ENCODE results near the gene APBB1IP. TPM values are rescaled to one million over a fixed set of nuclear protein-coding genes. Genes with fewer than 3 reads are reported as not detected.
A peak's percentile ranks its signal among the peaks of the same experiment; 100 is the strongest.
"Not testable (repeated sequence)": the region's sequence is repeated elsewhere in the genome, so short reads cannot be mapped to it uniquely, and the experiment has no call there.

Gene APBB1IP
- total RNA-seq, 2 donors from 2014 or later: 44.1 to 49.7 TPM

- Mint-ChIP-seq H3K4me1 (ENCODE audit: low read depth) (peaks cover 92% of the 10 kb centered on the region), H3K9me3 (no peaks in the 10 kb centered on the region), H3K4me3 (peak overlapping the region; percentile 78 to 87), H3K36me3 (ENCODE audit: insufficient read depth in 2 of 2) (peaks cover 4 to 13% of the 10 kb centered on the region in 2 donors), H3K27me3 (ENCODE audit: low read depth) (no peaks in the 10 kb centered on the region), H3K27ac (peak overlapping the region; percentile 36)
- DNase-seq: peak in 1 of 2 donors; percentile 42
- ATAC-seq (replicated peaks in 1 of 2): peak; percentile 47 to 57
Measured at GRCh38 chr10:26468700-26469099, 30.6 kb downstream of the APBB1IP start.

- peaks cover 92% of the 10 kb centered on the region for H3K4me1 Mint-ChIP-seq (ENCODE audit: low read depth)
- no peak overlapping the region for H3K4me3 Mint-ChIP-seq
- H3K27me3 Mint-ChIP-seq (ENCODE audit: low read depth): no peaks in the 10 kb centered on the region
- ATAC-seq (replicated peaks in 1 of 2) (no peak), DNase-seq (no peak)
- peaks cover 2 to 4% of the 10 kb centered on the region in 2 donors for H3K36me3 Mint-ChIP-seq (ENCODE audit: insufficient read depth in 2 of 2)
- no peaks in the 10 kb centered on the region for H3K9me3 Mint-ChIP-seq
- peak overlapping the region; percentile 13 for H3K27ac Mint-ChIP-seq
Measured at GRCh38 chr10:26472492-26472778, 34.3 kb downstream of the APBB1IP start.

GRCh38 chr10:26474026-26474425, 35.9 kb downstream of the APBB1IP start:
- Mint-ChIP-seq H3K4me1 (ENCODE audit: low read depth) (peaks cover 90% of the 10 kb centered on the region), H3K4me3 (peak overlapping the region in 1 of 2 donors; percentile 31), H3K27me3 (ENCODE audit: low read depth) (no peaks in the 10 kb centered on the region), H3K9me3 (no peaks in the 10 kb centered on the region), H3K27ac (peak overlapping the region; percentile 26), H3K36me3 (ENCODE audit: insufficient read depth in 2 of 2) (peaks cover 3 to 4% of the 10 kb centered on the region in 2 donors)
- ATAC-seq (replicated peaks in 1 of 2) (peak in 1 of 2 donors; percentile 40), DNase-seq (no peak)

GRCh38 chr10:26474845-26475244, 36.7 kb downstream of the APBB1IP start:
- not testable (repeated sequence) for H3K27me3 Mint-ChIP-seq (ENCODE audit: low read depth); H3K9me3 Mint-ChIP-seq; H3K36me3 Mint-ChIP-seq (ENCODE audit: insufficient read depth in 2 of 2)
- ATAC-seq (replicated peaks in 1 of 2) (peak; percentile 82 to 84), DNase-seq (peak in 1 of 2 donors; percentile 29)
- Mint-ChIP-seq H3K4me3 (peak overlapping the region; percentile 44 to 78), H3K27ac (peak overlapping the region; percentile 81), H3K4me1 (ENCODE audit: low read depth) (peaks cover 87% of the 10 kb centered on the region)

GRCh38 chr10:26475386-26475785, 37.2 kb downstream of the APBB1IP start:
- DNase-seq (no peak), ATAC-seq (replicated peaks in 1 of 2) (peak; percentile 27 to 45)
- peak overlapping the region; percentile 44 to 78 for H3K4me3 Mint-ChIP-seq
- H3K27me3 Mint-ChIP-seq (ENCODE audit: low read depth): no peaks in the 10 kb centered on the region
- peak overlapping the region; percentile 81 for H3K27ac Mint-ChIP-seq
- H3K36me3 Mint-ChIP-seq (ENCODE audit: insufficient read depth in 2 of 2): peaks cover 3 to 6% of the 10 kb centered on the region in 2 donors
- H3K9me3 Mint-ChIP-seq: no peaks in the 10 kb centered on the region
- peaks cover 87% of the 10 kb centered on the region for H3K4me1 Mint-ChIP-seq (ENCODE audit: low read depth)

- Mint-ChIP-seq H3K36me3 (ENCODE audit: insufficient read depth in 2 of 2) (peaks cover 2 to 6% of the 10 kb centered on the region in 2 donors), H3K27me3 (ENCODE audit: low read depth) (no peaks in the 10 kb centered on the region), H3K27ac (peak overlapping the region; percentile 97), H3K4me1 (ENCODE audit: low read depth) (peaks cover 85% of the 10 kb centered on the region), H3K9me3 (no peaks in the 10 kb centered on the region), H3K4me3 (peak overlapping the region; percentile 17 to 64)
- DNase-seq (no peak), ATAC-seq (replicated peaks in 1 of 2) (no peak)
Measured at GRCh38 chr10:26477501-26477900, 39.4 kb downstream of the APBB1IP start.

GRCh38 chr10:26478061-26478460, 39.9 kb downstream of the APBB1IP start:
- Mint-ChIP-seq H3K9me3 (no peaks in the 10 kb centered on the region), H3K27ac (peak overlapping the region; percentile 97), H3K4me3 (peak overlapping the region; percentile 58 to 64), H3K4me1 (ENCODE audit: low read depth) (peaks cover 85% of the 10 kb centered on the region), H3K27me3 (ENCODE audit: low read depth) (no peaks in the 10 kb centered on the region), H3K36me3 (ENCODE audit: insufficient read depth in 2 of 2) (peaks cover 2 to 6% of the 10 kb centered on the region in 2 donors)
- DNase-seq: no peak
- ATAC-seq (replicated peaks in 1 of 2): no peak

GRCh38 chr10:26479766-26480492, 41.8 kb downstream of the APBB1IP start:
- peak overlapping the region; percentile 72 to 86 for H3K4me3 Mint-ChIP-seq
- H3K4me1 Mint-ChIP-seq (ENCODE audit: low read depth): peaks cover 80% of the 10 kb centered on the region
- ATAC-seq (replicated peaks in 1 of 2) (peak; percentile 58), DNase-seq (peak; percentile 34 to 39)
- no peaks in the 10 kb centered on the region for H3K27me3 Mint-ChIP-seq (ENCODE audit: low read depth)
- H3K36me3 Mint-ChIP-seq (ENCODE audit: insufficient read depth in 2 of 2): peaks cover 2 to 6% of the 10 kb centered on the region in 2 donors
- H3K27ac Mint-ChIP-seq: peak overlapping the region; percentile 96
- H3K9me3 Mint-ChIP-seq: no peaks in the 10 kb centered on the region

- no peak for ATAC-seq (replicated peaks in 1 of 2)
- DNase-seq: no peak
- H3K4me1 Mint-ChIP-seq (ENCODE audit: low read depth): peaks cover 83% of the 10 kb centered on the region
- no peak overlapping the region for H3K27ac Mint-ChIP-seq
- no peaks in the 10 kb centered on the region for H3K27me3 Mint-ChIP-seq (ENCODE audit: low read depth)
- no peaks in the 10 kb centered on the region for H3K9me3 Mint-ChIP-seq
- peak overlapping the region in 1 of 2 donors; percentile 15 for H3K4me3 Mint-ChIP-seq
- H3K36me3 Mint-ChIP-seq (ENCODE audit: insufficient read depth in 2 of 2): peaks cover 2 to 6% of the 10 kb centered on the region in 2 donors
Measured at GRCh38 chr10:26481315-26481692, 43.2 kb downstream of the APBB1IP start.

GRCh38 chr10:26481914-26482550, 43.9 kb downstream of the APBB1IP start:
- peak in 1 of 2 donors; percentile 13 for DNase-seq
- Mint-ChIP-seq H3K4me1 (ENCODE audit: low read depth) (peaks cover 87% of the 10 kb centered on the region), H3K9me3 (no peaks in the 10 kb centered on the region), H3K36me3 (ENCODE audit: insufficient read depth in 2 of 2) (peaks cover 2 to 5% of the 10 kb centered on the region in 2 donors), H3K27ac (peak overlapping the region; percentile 99), H3K27me3 (ENCODE audit: low read depth) (no peaks in the 10 kb centered on the region), H3K4me3 (peak overlapping the region; percentile 80 to 95)
- ATAC-seq (replicated peaks in 1 of 2): peak; percentile 33

- ATAC-seq (replicated peaks in 1 of 2): no peak
- H3K27me3 Mint-ChIP-seq (ENCODE audit: low read depth): no peaks in the 10 kb centered on the region
- peaks cover 87% of the 10 kb centered on the region for H3K4me1 Mint-ChIP-seq (ENCODE audit: low read depth)
- DNase-seq: no peak
- H3K36me3 Mint-ChIP-seq (ENCODE audit: insufficient read depth in 2 of 2): peaks cover 1 to 3% of the 10 kb centered on the region in 2 donors
- no peaks in the 10 kb centered on the region for H3K9me3 Mint-ChIP-seq
- H3K27ac Mint-ChIP-seq: peak overlapping the region; percentile 92
- peak overlapping the region; percentile 80 to 82 for H3K4me3 Mint-ChIP-seq
Measured at GRCh38 chr10:26483554-26483953, 45.4 kb downstream of the APBB1IP start.

- DNase-seq: no peak
Measured at GRCh38 chr10:26485150-26485941, 47.2 kb downstream of the APBB1IP start.

GRCh38 chr10:26486304-26486703, 48.2 kb downstream of the APBB1IP start:
- H3K4me1 Mint-ChIP-seq (ENCODE audit: low read depth): peaks cover 75% of the 10 kb centered on the region
- H3K9me3 Mint-ChIP-seq: no peaks in the 10 kb centered on the region
- H3K27me3 Mint-ChIP-seq (ENCODE audit: low read depth): no peaks in the 10 kb centered on the region
- peak overlapping the region; percentile 86 to 96 for H3K4me3 Mint-ChIP-seq
- H3K27ac Mint-ChIP-seq: peak overlapping the region; percentile 100
- ATAC-seq (replicated peaks in 1 of 2) (no peak), DNase-seq (no peak)
- peaks cover 3 to 5% of the 10 kb centered on the region in 2 donors for H3K36me3 Mint-ChIP-seq (ENCODE audit: insufficient read depth in 2 of 2)

More at GRCh38 chr10:26485150-26485941, 47.2 kb downstream of the APBB1IP start:
- no peaks in the 10 kb centered on the region for H3K9me3 Mint-ChIP-seq
- peak overlapping the region in 1 of 2 donors; percentile 65 for H3K4me3 Mint-ChIP-seq
- peaks cover 84% of the 10 kb centered on the region for H3K4me1 Mint-ChIP-seq (ENCODE audit: low read depth)
- peaks cover 3 to 5% of the 10 kb centered on the region in 2 donors for H3K36me3 Mint-ChIP-seq (ENCODE audit: insufficient read depth in 2 of 2)
- peak overlapping the region; percentile 87 for H3K27ac Mint-ChIP-seq
- no peaks in the 10 kb centered on the region for H3K27me3 Mint-ChIP-seq (ENCODE audit: low read depth)
- ATAC-seq (replicated peaks in 1 of 2): no peak
